Measurements from ENCODE around the gene PRDM7.

DNA sequence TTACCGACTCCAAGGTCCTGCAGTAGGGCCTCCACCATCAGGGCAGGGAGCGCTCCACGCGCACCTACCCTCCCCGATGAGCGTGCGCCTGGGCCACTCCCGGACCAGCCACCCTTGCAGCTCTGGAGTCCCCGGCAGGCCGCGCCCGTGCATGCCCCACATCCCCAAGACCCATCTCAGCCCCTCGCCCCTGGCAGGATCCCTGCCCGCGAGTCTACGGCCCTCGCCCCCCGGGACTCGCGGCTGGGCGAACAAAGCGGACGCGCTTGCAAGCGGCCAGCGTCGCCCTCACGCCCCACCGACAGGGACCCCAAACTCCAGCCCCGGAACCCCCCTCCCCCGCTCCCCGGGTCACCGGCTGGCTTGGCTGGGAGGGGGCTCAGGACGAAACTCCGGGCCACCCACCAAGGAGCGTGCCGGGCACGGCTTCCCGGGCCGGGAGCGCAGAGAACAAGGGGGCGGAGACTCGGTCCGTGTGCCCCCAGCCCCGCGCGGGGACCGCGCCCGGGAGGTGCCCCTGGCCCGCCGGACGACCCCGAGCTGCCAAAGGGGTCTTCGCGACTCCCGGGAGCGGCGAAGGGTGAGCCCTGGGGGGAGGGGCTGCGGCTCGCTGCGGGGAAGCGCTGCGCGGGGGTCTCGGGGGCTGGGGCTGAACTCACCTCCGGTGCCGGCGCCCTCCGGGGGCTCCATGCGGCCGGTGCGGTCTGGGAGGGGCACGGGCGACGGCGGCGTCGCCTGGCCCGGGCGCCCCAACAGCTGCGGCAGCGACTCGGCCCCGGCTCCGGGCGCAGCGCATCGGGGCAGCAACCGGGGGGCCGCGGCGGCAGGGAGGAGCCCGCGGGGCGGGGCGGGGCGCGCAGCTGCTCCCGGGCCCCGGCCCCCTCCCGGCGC, 58.2 kb downstream of the PRDM7 start, which contains the start of gene DBNDD1:
- no peak for TF ChIP-seq FOXM1 (IDR thresholded peaks at IDR 0.05; ENCODE audit: borderline replicate concordance)
- TF ChIP-seq FOXA1 (IDR thresholded peaks at IDR 0.05) = no peak
- no peak for TF ChIP-seq BHLHE40 (IDR thresholded peaks at IDR 0.05; ENCODE audit: borderline replicate concordance)
- TF ChIP-seq SP1 (IDR thresholded peaks at IDR 0.05) = no peak
- TF ChIP-seq SUZ12 (IDR thresholded peaks at IDR 0.05) = no peak
- no peak for TF ChIP-seq ELF4 (IDR thresholded peaks at IDR 0.05)
- TF ChIP-seq, protein P1, sequence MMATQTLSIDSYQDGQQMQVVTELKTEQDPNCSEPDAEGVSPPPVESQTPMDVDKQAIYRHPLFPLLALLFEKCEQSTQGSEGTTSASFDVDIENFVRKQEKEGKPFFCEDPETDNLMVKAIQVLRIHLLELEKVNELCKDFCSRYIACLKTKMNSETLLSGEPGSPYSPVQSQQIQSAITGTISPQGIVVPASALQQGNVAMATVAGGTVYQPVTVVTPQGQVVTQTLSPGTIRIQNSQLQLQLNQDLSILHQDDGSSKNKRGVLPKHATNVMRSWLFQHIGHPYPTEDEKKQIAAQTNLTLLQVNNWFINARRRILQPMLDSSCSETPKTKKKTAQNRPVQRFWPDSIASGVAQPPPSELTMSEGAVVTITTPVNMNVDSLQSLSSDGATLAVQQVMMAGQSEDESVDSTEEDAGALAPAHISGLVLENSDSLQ (IDR thresholded peaks at IDR 0.05) = no peak
- TF ChIP-seq ARNT (IDR thresholded peaks at IDR 0.05) = no peak
- no peak for TF ChIP-seq LEF1 (IDR thresholded peaks at IDR 0.05; ENCODE audit: borderline replicate concordance)
- TF ChIP-seq TARDBP (IDR thresholded peaks at IDR 0.05) = no peak
